C4-2B (cell line): ENCODE results near the gene NHLRC4.

Source experiments
- H3K27ac ChIP-seq: fragments of 450-650 bp; 2 replicates; pipeline ENCODE4 v1.5.1; 2017
- CTCF ChIP-seq: fragments of 450-650 bp; conservative IDR thresholded peaks from 2 replicates; pipeline ENCODE4 v1.5.1; 2017; ENCODE audit warnings: mild to moderate bottlenecking
- ZFX ChIP-seq: fragments of 450-650 bp; IDR thresholded peaks from 2 replicates; pipeline ENCODE4 v1.6.1; 2017

Gene NHLRC4

GRCh38 chr16:522320-523096, 44.3 kb upstream of the NHLRC4 start:
- H3K27ac ChIP-seq, result no peak overlapping the region
- TF ChIP-seq ZFX (no peak), CTCF (no peak)

DNA sequence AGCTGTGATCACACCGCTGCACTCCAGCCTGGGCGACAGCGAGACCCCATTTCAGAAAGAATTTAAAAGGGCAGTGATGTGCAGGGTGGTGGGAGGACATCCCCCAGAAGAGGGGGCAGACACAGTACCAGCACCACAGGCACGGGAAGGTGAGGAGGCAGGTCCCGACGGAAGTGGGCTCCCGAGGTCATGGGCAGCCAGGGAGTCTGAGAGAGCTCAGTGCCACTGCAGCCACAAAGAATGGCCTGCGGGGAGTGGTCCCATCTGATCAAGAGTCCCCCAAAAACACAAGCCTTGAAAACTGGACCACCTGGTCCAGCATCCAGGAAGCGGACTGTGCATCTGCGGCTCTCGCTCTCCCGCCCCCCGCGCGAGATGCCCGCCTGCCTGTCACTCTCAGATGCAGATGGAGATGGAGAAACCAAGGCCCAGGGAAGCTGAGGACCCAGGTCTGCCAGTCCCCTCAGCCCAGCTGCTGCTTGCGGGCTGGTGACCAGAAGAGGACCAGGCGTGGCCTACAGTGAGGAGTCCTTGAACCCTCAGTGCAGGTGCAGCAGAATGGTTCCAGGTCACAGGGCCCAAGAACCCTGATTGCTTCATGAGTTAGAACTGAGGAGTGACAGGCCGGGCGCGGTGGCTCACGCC, 43.6 kb upstream of the NHLRC4 start:
- no peak overlapping the region for H3K27ac ChIP-seq
- TF ChIP-seq ZFX (no peak), CTCF (no peak)

DNA sequence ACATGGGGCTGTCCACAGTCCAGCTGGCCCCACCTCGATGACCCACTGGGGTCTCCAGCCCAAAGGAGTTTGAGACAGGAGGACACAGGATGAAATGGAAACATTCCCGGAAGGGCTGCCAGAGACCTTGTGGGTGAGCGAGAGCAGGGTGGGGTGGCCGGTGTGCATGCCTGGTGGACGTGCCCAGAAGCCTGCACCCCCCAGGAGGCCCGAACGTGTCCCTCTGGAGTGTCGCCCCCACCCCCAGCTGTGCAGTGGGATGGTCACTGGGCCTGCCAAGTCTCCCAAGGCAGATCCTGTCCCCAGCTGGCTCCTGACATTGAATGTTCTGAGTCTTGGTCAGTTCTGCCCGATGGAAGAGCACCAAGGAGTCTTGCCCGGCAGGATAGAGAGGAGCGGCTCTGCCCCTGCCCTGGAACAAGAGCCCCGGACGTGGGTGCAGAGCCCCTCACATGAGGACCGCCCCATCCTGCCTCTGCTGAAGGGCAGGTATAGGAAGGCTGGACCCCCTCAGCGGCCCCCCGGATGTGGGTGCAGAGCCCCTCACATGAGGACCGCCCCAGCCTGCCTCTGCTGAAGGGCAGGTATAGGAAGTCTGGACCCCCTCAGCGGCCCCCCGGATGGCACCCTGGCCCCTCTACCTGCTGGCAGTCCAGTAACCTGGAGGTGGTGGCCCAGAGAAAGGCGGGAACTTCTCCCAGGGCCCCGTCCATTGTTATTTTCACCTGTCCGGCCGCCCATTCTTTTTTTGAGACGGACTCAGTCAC, 42.3 kb upstream of the NHLRC4 start:
- H3K27ac ChIP-seq, result no peak overlapping the region
- TF ChIP-seq CTCF (no peak), ZFX (no peak)

DNA sequence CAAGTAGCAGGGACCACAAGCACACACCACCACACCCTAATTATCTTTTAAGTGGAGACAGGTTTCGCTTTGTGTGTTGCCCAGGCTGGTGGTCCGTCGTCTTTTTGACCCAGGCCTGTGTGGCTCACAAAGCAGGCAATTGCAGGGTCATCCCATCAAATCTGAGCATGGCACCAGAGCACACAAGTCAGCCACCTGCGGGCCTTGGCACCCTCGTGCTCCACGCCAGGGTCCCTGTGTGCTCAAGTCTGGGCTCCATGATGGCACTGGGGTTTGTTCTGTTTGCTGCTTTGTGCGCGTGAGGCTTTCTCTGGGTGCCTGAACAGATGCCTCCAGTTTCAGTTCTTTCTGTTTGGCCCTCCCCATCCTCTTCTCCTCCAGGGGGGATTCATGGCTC, 41.7 kb upstream of the NHLRC4 start:
- no peak for TF ChIP-seq ZFX
- no peak for TF ChIP-seq CTCF
- H3K27ac ChIP-seq, result no peak overlapping the region

DNA sequence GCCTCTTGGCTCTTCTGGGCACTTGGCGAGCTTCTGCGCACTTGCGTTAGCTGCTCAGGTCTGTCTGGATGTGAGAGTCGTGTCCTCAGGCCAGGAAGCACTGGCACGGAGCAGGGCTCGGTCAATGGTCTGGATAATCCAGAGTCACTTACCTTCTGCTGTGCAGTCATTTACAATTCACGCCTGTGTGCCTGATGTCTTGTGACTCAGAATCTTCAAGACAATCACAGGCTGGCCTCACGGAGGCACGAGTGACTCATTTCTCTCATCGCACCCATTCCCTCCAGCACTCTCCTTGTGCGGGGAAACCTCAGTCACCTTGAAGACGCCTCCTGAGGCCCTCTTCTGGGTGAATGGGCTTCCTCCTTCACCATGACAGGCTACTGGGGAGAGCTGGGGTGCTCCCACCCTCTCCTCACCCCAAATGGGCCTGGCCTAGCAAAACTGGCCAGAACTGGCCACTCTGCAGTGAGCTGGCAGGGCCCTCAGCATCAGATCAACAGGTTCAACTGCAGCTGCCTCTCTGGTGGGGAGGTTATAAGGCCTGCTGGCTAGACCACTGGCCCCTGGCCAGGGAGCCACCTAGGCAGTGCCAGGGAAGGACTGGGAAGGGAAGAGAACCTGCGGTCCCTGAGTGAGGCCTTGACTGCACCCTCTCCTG, 41.2 kb upstream of the NHLRC4 start:
- TF ChIP-seq CTCF (no peak), ZFX (no peak)
- peak overlapping the region; percentile 94 for H3K27ac ChIP-seq

DNA sequence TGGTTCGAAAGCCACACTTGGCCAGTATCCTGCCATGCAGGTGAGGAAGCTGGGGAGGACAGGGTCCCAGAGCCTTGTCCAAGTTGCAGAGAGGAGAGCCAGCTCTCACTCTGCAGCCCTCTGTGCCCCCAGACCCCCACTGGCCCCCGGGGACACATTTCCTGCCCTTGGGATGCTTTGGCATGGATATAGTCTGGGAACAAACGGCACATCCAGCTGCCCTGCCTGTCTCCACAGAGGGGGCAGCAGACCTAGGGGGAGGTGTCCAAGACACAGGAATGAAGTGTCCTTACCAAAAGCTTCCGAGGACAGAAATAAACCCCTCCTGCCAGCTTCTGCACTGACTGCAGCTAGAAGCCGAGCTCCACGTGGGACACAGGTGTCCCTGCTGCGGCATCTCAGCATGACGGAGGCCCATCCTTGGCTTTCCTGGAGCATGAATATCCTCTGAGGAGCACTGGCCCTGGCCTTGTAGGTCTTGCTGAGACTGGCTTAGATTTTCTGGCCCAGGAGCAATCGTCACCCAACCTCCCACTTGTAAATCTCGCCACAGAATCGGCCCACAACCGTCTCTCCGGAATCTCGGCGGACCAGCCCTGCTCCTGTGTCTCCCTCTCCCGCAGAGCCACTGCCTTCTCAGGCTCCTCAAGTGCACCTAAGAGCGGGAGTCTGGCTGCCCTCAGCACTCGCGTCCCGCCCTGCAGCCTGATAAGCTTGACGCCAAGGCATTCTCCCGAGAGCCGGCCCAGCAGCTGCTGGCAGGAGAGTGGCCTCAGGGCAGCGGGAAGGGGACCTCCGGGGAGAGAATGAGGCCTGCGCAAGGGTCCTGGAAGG, 40.4 kb upstream of the NHLRC4 start:
- H3K27ac ChIP-seq, result peak overlapping the region; percentile 94
- TF ChIP-seq ZFX (no peak), CTCF (no peak)
